A549 (cell line): Measurements from ENCODE around the gene SCN5A. TPM values are rescaled to one million over a fixed set of nuclear protein-coding genes. Genes with fewer than 3 reads are reported as not detected.

ENCODE experiments used
- ATAC-seq, 2 experiments: fragments of 200-7000 bp in 1 of 2; fragments of >200 bp in 1 of 2; cut with Nextera tagmentation in 1 of 2; cut with Tn5 transposase in 1 of 2; 3 replicates each; pipeline versions ENCODE4 v1.8.0 to v1.9.1; 2018 to 2020; ENCODE audit warnings: mild to moderate bottlenecking in 1 of 2, moderate library complexity in 1 of 2
- CTCF ChIA-PET: fragments of 300-600 bp; sonication (Branson Sonifier 250); formaldehyde crosslinking; extraction: SDS; loops from one replicate; lab custom pipeline; 2021; ENCODE audit warnings: antibody characterized with exemption, inconsistent platforms; lab: Yijun Ruan, JAX
- POLR2A ChIA-PET: fragments of 350-600 bp; formaldehyde crosslinking; extraction: SDS; loops from one replicate; lab custom pipeline; 2021; ENCODE audit warnings: antibody characterized with exemption, inconsistent platforms; lab: Yijun Ruan, JAX
- DNase-seq, 2 experiments: peaks; one replicate each; pipeline versions ENCODE4 v3.0.0 to v3.0.0-alpha.2; 2011 to 2016; ENCODE audit warnings: low read depth in 1 of 2, low spot score in 1 of 2
- FAIRE-seq: peaks from 2 replicates; lab custom pipeline; 2011; peaks lifted over from hg19 to GRCh38; lab: Jason Lieb, UNC
- H3K27ac ChIP-seq, 2 experiments: fragments of >200 bp; sonication (Bioruptor Twin); formaldehyde crosslinking; 3 replicates each; pipeline ENCODE4 v1.5.1; 2016 to 2017
- H3K4me1 ChIP-seq: fragments of >200 bp; sonication (Bioruptor Twin); formaldehyde crosslinking; 3 replicates; pipeline ENCODE4 v1.6.1; 2016
- H3K4me2 ChIP-seq: fragments of >200 bp; sonication (Bioruptor Twin); formaldehyde crosslinking; 3 replicates; pipeline ENCODE4 v1.6.1; 2016
- H3K4me3 ChIP-seq: fragments of >200 bp; sonication (Bioruptor Twin); formaldehyde crosslinking; 3 replicates; pipeline ENCODE4 v1.5.1; 2016
- H3K9me3 ChIP-seq: fragments of >200 bp; sonication (Bioruptor Twin); formaldehyde crosslinking; 3 replicates; pipeline ENCODE4 v1.6.1; 2016
- BHLHE40 ChIP-seq: IDR thresholded peaks from 2 replicates; pipeline ENCODE4 v1.6.1; 2012; ENCODE audit warnings: low read depth, low read length, inconsistent platforms
- CBX2 ChIP-seq: fragments of 200-600 bp; sonication (generic); IDR thresholded peaks from 2 replicates; pipeline ENCODE4 v1.6.1; 2016; ENCODE audit warnings: low read depth, mild to moderate bottlenecking, borderline replicate concordance
- CHD2 ChIP-seq: fragments of 150-350 bp; IDR thresholded peaks from 2 replicates; pipeline ENCODE4 v1.6.1; 2014; ENCODE audit warnings: low read length; ENCODE audit not compliant: partially characterized antibody
- CHD4 ChIP-seq: fragments of 200-600 bp; sonication (generic); IDR thresholded peaks from 2 replicates; pipeline ENCODE4 v1.6.1; 2016; ENCODE audit warnings: antibody characterized with exemption, mild to moderate bottlenecking, borderline replicate concordance
- ESRRA ChIP-seq: fragments of 150-350 bp; IDR thresholded peaks from 2 replicates; pipeline ENCODE4 v1.6.1; 2014; ENCODE audit warnings: mild to moderate bottlenecking, low read length, borderline replicate concordance
- FOXS1 ChIP-seq: fragments of 250-450 bp; sonication (Bioruptor Pico); IDR thresholded peaks from 2 replicates; pipeline ENCODE4 v1.5.0; 2020; ENCODE audit warnings: mild to moderate bottlenecking, moderate library complexity
- HDAC2 ChIP-seq: fragments of 200-600 bp; sonication (generic); IDR thresholded peaks from 2 replicates; pipeline ENCODE4 v1.6.1; 2016
- HES2 ChIP-seq: fragments of >200 bp; sonication (Bioruptor Twin); formaldehyde crosslinking; IDR thresholded peaks from 2 replicates; pipeline ENCODE4 v1.6.1; 2016
- HEYL ChIP-seq: fragments of 250-450 bp; sonication (Bioruptor Pico); IDR thresholded peaks from 2 replicates; pipeline ENCODE4 v1.8.0; 2021; ENCODE audit warnings: mild to moderate bottlenecking, moderate library complexity
- HOXB5 ChIP-seq: fragments of 250-450 bp; sonication (Bioruptor Pico); IDR thresholded peaks from 2 replicates; pipeline ENCODE4 v1.5.0; 2020; ENCODE audit warnings: mild to moderate bottlenecking, moderate library complexity
- KDM5A ChIP-seq: fragments of 200-600 bp; sonication (generic); IDR thresholded peaks from 2 replicates; pipeline ENCODE4 v1.6.1; 2016; ENCODE audit warnings: antibody characterized with exemption, mild to moderate bottlenecking
- MAFK ChIP-seq: fragments of 450-650 bp; IDR thresholded peaks from 2 replicates; pipeline ENCODE4 v1.6.1; 2014; ENCODE audit not compliant: partially characterized antibody
- MAZ ChIP-seq: fragments of 150-350 bp; IDR thresholded peaks from 2 replicates; pipeline ENCODE4 v1.6.1; 2014; ENCODE audit warnings: antibody characterized with exemption, low read depth, low read length, borderline replicate concordance
- POLR2AphosphoS2 ChIP-seq: conservative IDR thresholded peaks from 2 replicates; pipeline ENCODE4 v1.6.1; 2012; ENCODE audit warnings: low read length, improper control_type of control experiment, inconsistent platforms
- RARB ChIP-seq: fragments of 250-450 bp; sonication (Bioruptor Pico); IDR thresholded peaks from 2 replicates; pipeline ENCODE4 v1.8.0; 2021; ENCODE audit warnings: mild to moderate bottlenecking, moderate library complexity
- REST ChIP-seq: fragments of 200-600 bp; sonication (generic); IDR thresholded peaks from 2 replicates; pipeline ENCODE4 v1.6.1; 2016; ENCODE audit warnings: antibody characterized with exemption, mild to moderate bottlenecking, moderate library complexity
- RFX5 ChIP-seq: fragments of 450-650 bp; IDR thresholded peaks from 2 replicates; pipeline ENCODE4 v1.7.1; 2014; ENCODE audit warnings: antibody characterized with exemption, mild to moderate bottlenecking, moderate library complexity
- TFCP2L1 ChIP-seq: fragments of 250-450 bp; sonication (Bioruptor Pico); IDR thresholded peaks from 2 replicates; pipeline ENCODE4 v1.5.0; 2021; ENCODE audit warnings: mild to moderate bottlenecking
- TP53 ChIP-seq: fragments of 250-450 bp; sonication (Bioruptor Pico); IDR thresholded peaks from 2 replicates; pipeline ENCODE4 v1.5.0; 2021; ENCODE audit warnings: mild to moderate bottlenecking, moderate library complexity
- ZC3H11A ChIP-seq: fragments of 450-650 bp; IDR thresholded peaks from 2 replicates; pipeline ENCODE4 v1.6.1; 2014; ENCODE audit warnings: antibody characterized with exemption, mild to moderate bottlenecking
- ZFP36 ChIP-seq: fragments of 450-650 bp; IDR thresholded peaks from 2 replicates; pipeline ENCODE4 v1.6.1; 2014; ENCODE audit warnings: borderline replicate concordance; ENCODE audit not compliant: partially characterized antibody
- WGBS: methylation state at CpG from one replicate; pipeline ENCODE4 v1.1.6; 2017; ENCODE audit errors: missing lambda C conversion rate; 5-methylcytosine and 5-hydroxymethylcytosine counted together
- polyA plus RNA-seq, 4 experiments: library from polyadenylated mRNA; depleted of rRNA in 3 of 4; stranded (reverse); fragments of >200 nt; fragmentation: RNase III in 1 of 4; extraction: RNeasy Plus Mini Kit Qiagen cat#74134 plus additional on column Dnase treatment in 1 of 4; gene quantifications; 2 replicates in 3 of 4; 3 replicates in 1 of 4; pipeline ENCODE4 v1.2.3, GENCODE V29; 2011 to 2017

Gene SCN5A
- polyA plus RNA-seq, 2 of the 4 experiments (the other 2 are of a cell fraction), result 0.09 to 0.19 TPM

GRCh38 chr3:38548154-38548931 lies 101.1 kb downstream of the SCN5A start (continued):
- TF ChIP-seq RFX5 (no peak), HOXB5 (no peak), CBX2 (no peak), ESRRA (no peak)

GRCh38 chr3:38545983-38546382 lies 103.5 kb downstream of the SCN5A start:
- POLR2A ChIA-PET, result no interaction called here
- whole genome bisulfite sequencing, result 46% methylated on average over 4 of the region's 4 CpGs

GRCh38 chr3:38545550-38545949 lies 103.9 kb downstream of the SCN5A start:
- Histone ChIP-seq H3K4me3 (no peak overlapping the region), H3K27ac (no peak overlapping the region), H3K9me3 (no peaks in the 10 kb centered on the region), H3K4me2 (no peak overlapping the region), H3K4me1 (no peaks in the 10 kb centered on the region)
- ChIA-PET CTCF (interaction anchor here (1.4 kb wide), 1 partner anchor 105 kb away, joined by 3 read pairs; no protein-coding TSS in a partner anchor), POLR2A (no interaction called here)
- ATAC-seq (no peak), DNase-seq (no peak), FAIRE-seq (no peak)
- 55% methylated on average over 1 of the region's 1 CpG for WGBS
- TF ChIP-seq HEYL (CRISPR knock-in tag) (no peak), BHLHE40 (no peak), ZC3H11A (no peak), TFCP2L1 (no peak), RARB (CRISPR knock-in tag) (no peak), CHD4 (no peak), FOXS1 (CRISPR knock-in tag) (no peak), HDAC2 (no peak), MAFK (no peak), POLR2AphosphoS2 (no peak)

More at GRCh38 chr3:38545983-38546382, 103.5 kb downstream of the SCN5A start:
- H3K4me1 ChIP-seq, result no peaks in the 10 kb centered on the region
- no peak overlapping the region for H3K4me3 ChIP-seq
- TF ChIP-seq HOXB5 (no peak), KDM5A (no peak), REST (no peak), MAFK (no peak), CHD2 (no peak), ZFP36 (no peak), POLR2AphosphoS2 (no peak), TP53 (CRISPR knock-in tag) (no peak), HES2 (no peak), MAZ (no peak)
- no peaks in the 10 kb centered on the region for H3K9me3 ChIP-seq
- FAIRE-seq, result no peak
- DNase-seq, result no peak
- no peak overlapping the region for H3K27ac ChIP-seq
- CTCF ChIA-PET, result interaction anchor here (0.6 to 1.4 kb wide), 2 partner anchors 105 to 454 kb away, joined by 3 read pairs; no protein-coding TSS in a partner anchor
- H3K4me2 ChIP-seq, result no peak overlapping the region
- no peak for ATAC-seq
